ENCODE results near the gene PRF1. TPM values are rescaled to one million over a fixed set of nuclear protein-coding genes. Genes with fewer than 3 reads are reported as not detected.
"Not testable (repeated sequence)": the region's sequence is repeated elsewhere in the genome, so short reads cannot be mapped to it uniquely, and the experiment has no call there.

The PRF1 gene
- total and polyA plus RNA-seq, 3 experiments from 2014 or later = 94.8 to 762 (median 95.7) TPM

GRCh38 chr10:70643272-70643671 is 40.7 kb upstream of the PRF1 start:
- H3K27me3 ChIP-seq (ENCODE audit: insufficient read depth, low read length, poor library complexity, severe bottlenecking); POLR2A ChIA-PET; H3K4me1 ChIP-seq (ENCODE audit: insufficient read depth, low read length); H3K27ac Mint-ChIP-seq; H3K27ac ChIP-seq (ENCODE audit: low read depth, low read length); H3K4me1 Mint-ChIP-seq; H3K36me3 ChIP-seq (ENCODE audit: insufficient read depth, low read length); H3K4me3 Mint-ChIP-seq; H3K9me3 ChIP-seq (ENCODE audit: low read length); H3K36me3 Mint-ChIP-seq; DNase-seq; H3K4me3 ChIP-seq (ENCODE audit: low read length); CTCF ChIA-PET: not testable (repeated sequence)
- H3K27me3 Mint-ChIP-seq = peaks cover 8 to 13% of the 10 kb centered on the region in 2 donors
- peaks cover 0 to 12% (median 5%) of the 10 kb centered on the region in 5 donors for H3K9me3 Mint-ChIP-seq

GRCh38 chr10:70639640-70640383 is 37.3 kb upstream of the PRF1 start:
- H3K27me3 Mint-ChIP-seq; H3K9me3 ChIP-seq (ENCODE audit: low read length); H3K27ac Mint-ChIP-seq; H3K27me3 ChIP-seq (ENCODE audit: insufficient read depth, low read length, poor library complexity, severe bottlenecking); H3K36me3 ChIP-seq (ENCODE audit: insufficient read depth, low read length); H3K4me1 Mint-ChIP-seq; H3K9me3 Mint-ChIP-seq; H3K4me1 ChIP-seq (ENCODE audit: insufficient read depth, low read length); H3K27ac ChIP-seq (ENCODE audit: low read depth, low read length); CTCF ChIA-PET; DNase-seq; H3K4me3 Mint-ChIP-seq; H3K4me3 ChIP-seq (ENCODE audit: low read length); H3K36me3 Mint-ChIP-seq: not testable (repeated sequence)
- POLR2A ChIA-PET = interaction anchor here (0.7 kb wide), 1 partner anchor 12 kb away, joined by 4 read pairs; no protein-coding TSS in a partner anchor

GRCh38 chr10:70634515-70634914 is 32.0 kb upstream of the PRF1 start:
- H3K36me3 Mint-ChIP-seq; H3K27me3 ChIP-seq (ENCODE audit: insufficient read depth, low read length, poor library complexity, severe bottlenecking); H3K4me1 ChIP-seq (ENCODE audit: insufficient read depth, low read length); H3K27ac Mint-ChIP-seq; H3K9me3 ChIP-seq (ENCODE audit: low read length); POLR2A ChIA-PET; DNase-seq; H3K27ac ChIP-seq (ENCODE audit: low read depth, low read length); H3K4me1 Mint-ChIP-seq; H3K4me3 ChIP-seq (ENCODE audit: low read length); H3K36me3 ChIP-seq (ENCODE audit: insufficient read depth, low read length); CTCF ChIA-PET; H3K9me3 Mint-ChIP-seq; H3K4me3 Mint-ChIP-seq: not testable (repeated sequence)
- H3K27me3 Mint-ChIP-seq = peaks cover 5 to 12% of the 10 kb centered on the region in 2 donors

- Histone ChIP-seq H3K4me1 (ENCODE audit: insufficient read depth, low read length) (no peaks in the 10 kb centered on the region), H3K27me3 (ENCODE audit: insufficient read depth, low read length, poor library complexity, severe bottlenecking) (no peaks in the 10 kb centered on the region), H3K27ac (ENCODE audit: low read depth, low read length) (no peak overlapping the region), H3K4me3 (ENCODE audit: low read length) (no peak overlapping the region), H3K9me3 (ENCODE audit: low read length) (no peaks in the 10 kb centered on the region), H3K36me3 (ENCODE audit: insufficient read depth, low read length) (no peaks in the 10 kb centered on the region)
- Mint-ChIP-seq H3K9me3 (peaks cover 0 to 5% (median 4%) of the 10 kb centered on the region in 5 donors), H3K36me3 (peaks cover 0 to 9% (median 0%) of the 10 kb centered on the region in 3 donors), H3K4me1 (no peaks in the 10 kb centered on the region), H3K27me3 (peaks cover 5 to 12% of the 10 kb centered on the region in 2 donors), H3K4me3 (no peak overlapping the region), H3K27ac (peak overlapping the region in 2 of 8 donors; percentile 37 to 80)
- ChIA-PET POLR2A (no interaction called here), CTCF (no interaction called here)
- no peak for DNase-seq
Observed at GRCh38 chr10:70634011-70634410, 31.5 kb upstream of the PRF1 start.

- Mint-ChIP-seq H3K9me3 (peaks cover 0 to 15% (median 10%) of the 10 kb centered on the region in 5 donors), H3K36me3 (peaks cover 0 to 14% (median 0%) of the 10 kb centered on the region in 3 donors), H3K27ac (peak overlapping the region in 1 of 8 donors; percentile 38), H3K27me3 (peaks cover 5 to 12% of the 10 kb centered on the region in 2 donors)
- H3K27me3 ChIP-seq (ENCODE audit: insufficient read depth, low read length, poor library complexity, severe bottlenecking); H3K4me1 ChIP-seq (ENCODE audit: insufficient read depth, low read length); H3K4me1 Mint-ChIP-seq; H3K9me3 ChIP-seq (ENCODE audit: low read length); H3K4me3 ChIP-seq (ENCODE audit: low read length); POLR2A ChIA-PET; DNase-seq; CTCF ChIA-PET; H3K36me3 ChIP-seq (ENCODE audit: insufficient read depth, low read length); H3K4me3 Mint-ChIP-seq; H3K27ac ChIP-seq (ENCODE audit: low read depth, low read length): not testable (repeated sequence)
Observed at GRCh38 chr10:70631735-70632134, 29.2 kb upstream of the PRF1 start.

GRCh38 chr10:70629338-70629737 is 26.8 kb upstream of the PRF1 start:
- H3K36me3 Mint-ChIP-seq = peaks cover 0 to 14% (median 0%) of the 10 kb centered on the region in 3 donors
- no peak overlapping the region for H3K4me3 Mint-ChIP-seq
- POLR2A ChIA-PET = no interaction called here
- H3K27me3 ChIP-seq (ENCODE audit: insufficient read depth, low read length, poor library complexity, severe bottlenecking) = no peaks in the 10 kb centered on the region
- no peak overlapping the region for H3K27ac Mint-ChIP-seq
- no peak overlapping the region for H3K27ac ChIP-seq (ENCODE audit: low read depth, low read length)
- H3K4me1 ChIP-seq (ENCODE audit: insufficient read depth, low read length) = no peaks in the 10 kb centered on the region
- no peaks in the 10 kb centered on the region for H3K4me1 Mint-ChIP-seq
- no peak overlapping the region for H3K4me3 ChIP-seq (ENCODE audit: low read length)
- H3K9me3 Mint-ChIP-seq = peaks cover 0 to 21% (median 12%) of the 10 kb centered on the region in 5 donors
- DNase-seq = no peak
- CTCF ChIA-PET = no interaction called here
- peaks cover 5 to 9% of the 10 kb centered on the region in 2 donors for H3K27me3 Mint-ChIP-seq
- H3K36me3 ChIP-seq (ENCODE audit: insufficient read depth, low read length) = no peaks in the 10 kb centered on the region
- peaks cover 5% of the 10 kb centered on the region for H3K9me3 ChIP-seq (ENCODE audit: low read length)

GRCh38 chr10:70626056-70626455 is 23.5 kb upstream of the PRF1 start:
- H3K4me3 Mint-ChIP-seq = no peak overlapping the region
- H3K27me3 Mint-ChIP-seq = no peaks in the 10 kb centered on the region
- Histone ChIP-seq H3K27me3 (ENCODE audit: insufficient read depth, low read length, poor library complexity, severe bottlenecking) (no peaks in the 10 kb centered on the region), H3K27ac (ENCODE audit: low read depth, low read length) (no peak overlapping the region), H3K36me3 (ENCODE audit: insufficient read depth, low read length) (no peaks in the 10 kb centered on the region), H3K9me3 (ENCODE audit: low read length) (peaks cover 5% of the 10 kb centered on the region), H3K4me3 (ENCODE audit: low read length) (no peak overlapping the region), H3K4me1 (ENCODE audit: insufficient read depth, low read length) (no peaks in the 10 kb centered on the region)
- H3K36me3 Mint-ChIP-seq = peaks cover 0 to 14% (median 3%) of the 10 kb centered on the region in 3 donors
- no peak for DNase-seq
- ChIA-PET CTCF (interaction anchor here (0.7 kb wide), 1 partner anchor 24 kb away, joined by 4 read pairs; the partner anchor contains the start of gene PRF1), POLR2A (no interaction called here)
- H3K27ac Mint-ChIP-seq = no peak overlapping the region
- no peaks in the 10 kb centered on the region for H3K4me1 Mint-ChIP-seq
- H3K9me3 Mint-ChIP-seq = peaks cover 0 to 21% (median 12%) of the 10 kb centered on the region in 5 donors

GRCh38 chr10:70622981-70623844 is 20.7 kb upstream of the PRF1 start:
- no peak overlapping the region for H3K27ac ChIP-seq (ENCODE audit: low read depth, low read length)
- H3K27me3 ChIP-seq (ENCODE audit: insufficient read depth, low read length, poor library complexity, severe bottlenecking) = no peaks in the 10 kb centered on the region
- H3K4me3 ChIP-seq (ENCODE audit: low read length) = no peak overlapping the region
- no peaks in the 10 kb centered on the region for H3K36me3 ChIP-seq (ENCODE audit: insufficient read depth, low read length)
- peaks cover 10% of the 10 kb centered on the region for H3K9me3 ChIP-seq (ENCODE audit: low read length)
- H3K36me3 Mint-ChIP-seq = peaks cover 0 to 4% (median 4%) of the 10 kb centered on the region in 3 donors
- H3K27me3 Mint-ChIP-seq = no peaks in the 10 kb centered on the region
- peaks cover 11 to 20% (median 13%) of the 10 kb centered on the region in 3 donors for H3K4me1 Mint-ChIP-seq
- no peaks in the 10 kb centered on the region for H3K4me1 ChIP-seq (ENCODE audit: insufficient read depth, low read length)
- H3K9me3 Mint-ChIP-seq = peaks cover 7 to 18% (median 14%) of the 10 kb centered on the region in 5 donors
- POLR2A ChIA-PET = no interaction called here
- no peak for DNase-seq
- CTCF ChIA-PET = interaction anchor here (1.1 kb wide), 1 partner anchor 64 kb away, joined by 3 read pairs; no protein-coding TSS in a partner anchor
- no peak overlapping the region for H3K4me3 Mint-ChIP-seq
- peak overlapping the region in 1 of 8 donors; percentile 57 for H3K27ac Mint-ChIP-seq
